GM12891 (cell line): Measurements from ENCODE around the gene IFI27L2.

Experiments
- POLR2A ChIP-seq: IDR thresholded peaks from 2 replicates; pipeline ENCODE4 v1.6.1; 2011; ENCODE audit warnings: low read depth, low read length, control low read depth
- POLR2AphosphoS5 ChIP-seq: IDR thresholded peaks from 2 replicates; pipeline ENCODE4 v1.6.1; 2011; ENCODE audit warnings: low read depth, low read length, control low read depth
- POU2F2 ChIP-seq: IDR thresholded peaks from 2 replicates; pipeline ENCODE4 v1.6.1; 2011; ENCODE audit warnings: low read depth, mild to moderate bottlenecking, control low read depth, low read length, moderate library complexity
- SPI1 ChIP-seq: IDR thresholded peaks from 2 replicates; pipeline ENCODE4 v1.6.1; 2011; ENCODE audit warnings: low read depth, low read length, control low read depth
- TAF1 ChIP-seq: IDR thresholded peaks from 2 replicates; pipeline ENCODE4 v1.6.1; 2011; ENCODE audit warnings: low read depth, low read length, control low read depth

- TF ChIP-seq POLR2AphosphoS5 (no peak), TAF1 (no peak), POLR2A (no peak), SPI1 (no peak), POU2F2 (no peak)
These were observed 40.7 kb upstream of the IFI27L2 start for GRCh38 chr14:94170136-94170535.
